PC-9 (cell line): ENCODE measurements around the gene ADH5. TPM values are rescaled to one million over a fixed set of nuclear protein-coding genes. Genes with fewer than 3 reads are reported as not detected.
"Not testable (repeated sequence)": the region's sequence is repeated elsewhere in the genome, so short reads cannot be mapped to it uniquely, and the experiment has no call there.

Experiments used
- BruUV-seq: library from RNA; stranded (reverse); fragments of 400-500 nt; replicated peaks from 2 replicates; lab custom pipeline; 2021; lab: Mats Ljungman, UMichigan
- CTCF ChIA-PET: fragments of 300-600 bp; sonication (Branson Sonifier 250); formaldehyde crosslinking; loops from one replicate; lab custom pipeline; 2022; ENCODE audit warnings: antibody characterized with exemption; lab: Charles Lee
- POLR2A ChIA-PET: fragments of 300-600 bp; sonication (Branson Sonifier 250); formaldehyde crosslinking; loops from one replicate; lab custom pipeline; 2022; ENCODE audit warnings: antibody characterized with exemption; ENCODE audit not compliant: unreplicated experiment; lab: Charles Lee
- DNase-seq, 2 experiments: peaks; one replicate each; pipeline versions ENCODE4 v3.0.0 to v3.0.0-alpha.2; 2015 to 2022; ENCODE audit warnings: mixed read lengths in 1 of 2
- H2AFZ ChIP-seq: fragments of 200-600 bp; sonication (generic); 2 replicates; pipeline ENCODE4 v1.8.1; 2017; ENCODE audit warnings: antibody characterized with exemption
- H3F3A ChIP-seq: fragments of 200-600 bp; sonication (generic); 2 replicates; pipeline ENCODE4 v1.8.1; 2017; ENCODE audit warnings: antibody characterized with exemption, mild to moderate bottlenecking, low read depth; ENCODE audit not compliant: insufficient read depth
- H3K27ac ChIP-seq: fragments of 200-600 bp; sonication (generic); 2 replicates; pipeline ENCODE4 v1.6.1; 2016; ENCODE audit warnings: mixed run types
- H3K27me3 ChIP-seq: fragments of 200-600 bp; sonication (generic); 2 replicates; pipeline ENCODE4 v1.6.1; 2016; ENCODE audit warnings: low read depth, mixed run types; ENCODE audit not compliant: insufficient read depth
- H3K36me3 ChIP-seq: fragments of 200-600 bp; sonication (generic); 2 replicates; pipeline ENCODE4 v1.6.1; 2016; ENCODE audit warnings: low read depth, mixed run types
- H3K4me1 ChIP-seq: fragments of 200-600 bp; sonication (generic); replicated peaks from 2 replicates; pipeline ENCODE4 v1.6.1; 2016; ENCODE audit warnings: mixed run types; ENCODE audit not compliant: insufficient read depth
- H3K4me2 ChIP-seq: fragments of 200-600 bp; sonication (generic); 2 replicates; pipeline ENCODE4 v1.6.1; 2017; ENCODE audit warnings: mixed run types
- H3K4me3 ChIP-seq: fragments of 200-600 bp; sonication (generic); 2 replicates; pipeline ENCODE4 v1.6.1; 2016; ENCODE audit warnings: mixed run types
- H3K79me2 ChIP-seq: fragments of 200-600 bp; sonication (generic); 2 replicates; pipeline ENCODE4 v1.6.1; 2017; ENCODE audit warnings: low read depth, mixed run types
- H3K9me2 ChIP-seq: fragments of 200-600 bp; sonication (generic); 2 replicates; pipeline ENCODE4 v1.8.1; 2017; ENCODE audit warnings: mild to moderate bottlenecking; ENCODE audit not compliant: insufficient read depth
- H3K9me3 ChIP-seq: fragments of 200-600 bp; sonication (generic); 2 replicates; pipeline ENCODE4 v1.8.1; 2016; ENCODE audit warnings: low read depth; ENCODE audit not compliant: insufficient read depth
- H4K20me1 ChIP-seq: fragments of 200-600 bp; sonication (generic); 2 replicates; pipeline ENCODE4 v1.8.1; 2017; ENCODE audit not compliant: insufficient read depth
- CTCF ChIP-seq: fragments of 200-600 bp; sonication (generic); conservative IDR thresholded peaks from 2 replicates; pipeline ENCODE4 v1.6.1; 2017; ENCODE audit warnings: mixed run types, antibody characterized with exemption, mild to moderate bottlenecking, moderate library complexity
- EZH2 ChIP-seq: fragments of 200-600 bp; sonication (generic); IDR thresholded peaks from 2 replicates; pipeline ENCODE4 v1.8.0; 2017; ENCODE audit warnings: antibody characterized with exemption, low read depth
- intact Hi-C: fragments of 100-400 bp; cut with micrococcal nuclease; formaldehyde crosslinking; loops from one replicate; pipeline ENCODE4 v1.10.0; 2022; ENCODE audit not compliant: unreplicated experiment
- total RNA-seq: library from RNA; stranded (reverse); gene quantifications from 2 replicates; pipeline ENCODE4 v1.2.3, GENCODE V29; 2021

The ADH5 gene
- total RNA-seq, 1 experiment from 2014 or later = 94.7 TPM

DNA sequence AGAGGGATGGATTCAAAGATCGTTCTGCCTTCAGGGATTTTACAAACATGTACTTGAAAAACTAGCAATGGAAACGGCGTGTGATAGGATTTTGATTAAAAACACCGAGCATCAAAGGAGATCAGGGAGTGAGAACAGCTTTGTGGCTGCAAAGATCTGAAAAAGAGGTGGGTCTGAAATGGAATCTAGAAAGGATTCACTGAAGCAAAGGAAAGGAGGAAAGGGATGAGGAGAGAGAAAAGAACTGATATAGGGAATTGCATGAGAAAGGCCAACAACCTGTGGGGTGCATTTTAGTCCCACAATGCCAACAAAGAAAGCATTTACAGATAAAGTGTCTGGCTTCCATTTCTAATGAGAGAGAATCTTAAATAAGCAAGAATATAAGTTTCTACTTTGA lies 32.4 kb upstream of the ADH5 start:
- POLR2A ChIA-PET = no interaction called here

GRCh38 chr4:99120501-99120900 lies 31.9 kb upstream of the ADH5 start:
- ChIA-PET POLR2A (no interaction called here), CTCF (no interaction called here)
- TF ChIP-seq EZH2 (no peak), CTCF (no peak)
- no TSS peak for BruUV-seq
- Histone ChIP-seq H3K79me2 (no peaks in the 10 kb centered on the region), H4K20me1 (no peaks in the 10 kb centered on the region), H3K4me1 (no peaks in the 10 kb centered on the region), H3K9me3 (no peaks in the 10 kb centered on the region), H3K36me3 (no peaks in the 10 kb centered on the region), H3K4me2 (no peak overlapping the region), H3K9me2 (no peaks in the 10 kb centered on the region), H3K27me3 (no peaks in the 10 kb centered on the region), H3F3A (no peaks in the 10 kb centered on the region), H3K27ac (no peak overlapping the region), H3K4me3 (no peak overlapping the region), H2AFZ (no peak overlapping the region)
- no peak for DNase-seq
- intact Hi-C loops = no loop called here

More for the DNA sequence above, 32.4 kb upstream of the ADH5 start:
- no peak overlapping the region for H3K4me2 ChIP-seq
- H2AFZ ChIP-seq = no peak overlapping the region
- H3K27me3 ChIP-seq = no peaks in the 10 kb centered on the region
- H3K36me3 ChIP-seq = no peaks in the 10 kb centered on the region
- no peak for DNase-seq
- H3K4me3 ChIP-seq = no peak overlapping the region
- TF ChIP-seq EZH2 (no peak), CTCF (no peak)
- H3F3A ChIP-seq = no peaks in the 10 kb centered on the region
- H3K27ac ChIP-seq = no peak overlapping the region
- H3K9me2 ChIP-seq = no peaks in the 10 kb centered on the region; the same call in 1 of the 2 replicates
- H3K4me1 ChIP-seq = no peaks in the 10 kb centered on the region
- BruUV-seq = no TSS peak
- no peaks in the 10 kb centered on the region for H4K20me1 ChIP-seq
- CTCF ChIA-PET = no interaction called here
- intact Hi-C loops = no loop called here
- H3K9me3 ChIP-seq = no peaks in the 10 kb centered on the region
- H3K79me2 ChIP-seq = no peaks in the 10 kb centered on the region

GRCh38 chr4:99117876-99118693 lies 29.5 kb upstream of the ADH5 start:
- Histone ChIP-seq H3K79me2 (no peaks in the 10 kb centered on the region), H3K27me3 (no peaks in the 10 kb centered on the region), H3K4me3 (no peak overlapping the region), H3K9me2 (no peaks in the 10 kb centered on the region), H2AFZ (peak overlapping the region; percentile 63; the same call in 1 of the 2 replicates), H3K36me3 (no peaks in the 10 kb centered on the region), H3K4me1 (no peaks in the 10 kb centered on the region), H3K9me3 (no peaks in the 10 kb centered on the region), H3F3A (no peaks in the 10 kb centered on the region), H4K20me1 (no peaks in the 10 kb centered on the region), H3K4me2 (peak overlapping the region; percentile 39; the same call in 1 of the 2 replicates), H3K27ac (no peak overlapping the region)
- ChIA-PET CTCF (interaction anchor here (0.6 to 0.7 kb wide), 4 partner anchors 129 to 342 kb away, joined by 3 to 7 read pairs (median 5); no protein-coding TSS in a partner anchor), POLR2A (no interaction called here)
- DNase-seq = no peak
- no TSS peak for BruUV-seq
- TF ChIP-seq EZH2 (no peak), CTCF (peak; percentile 68)
- intact Hi-C loops = loop anchor here (1.0 to 2.0 kb wide), 2 partner anchors 287 to 345 kb away; no protein-coding TSS in a partner anchor

GRCh38 chr4:99117122-99117841 lies 28.7 kb upstream of the ADH5 start:
- POLR2A ChIA-PET, H3F3A ChIP-seq, H3K4me2 ChIP-seq, H3K4me1 ChIP-seq, H3K79me2 ChIP-seq, H3K9me2 ChIP-seq, intact Hi-C loops, DNase-seq, H3K4me3 ChIP-seq, H4K20me1 ChIP-seq, H3K36me3 ChIP-seq, H3K27me3 ChIP-seq, BruUV-seq, H3K9me3 ChIP-seq, H3K27ac ChIP-seq: not testable (repeated sequence)
- peak overlapping the region; percentile 63; the same call in 1 of the 2 replicates for H2AFZ ChIP-seq
- CTCF ChIA-PET = interaction anchor here (0.6 to 0.7 kb wide), 5 partner anchors 128 to 691 kb away, joined by 3 to 7 read pairs (median 4); no protein-coding TSS in a partner anchor

GRCh38 chr4:99109286-99109685 lies 20.7 kb upstream of the ADH5 start:
- intact Hi-C loops, H3K79me2 ChIP-seq, H3K36me3 ChIP-seq, H3K27me3 ChIP-seq, POLR2A ChIA-PET, CTCF ChIA-PET, H3K4me3 ChIP-seq, H3F3A ChIP-seq, H3K4me2 ChIP-seq, H3K9me2 ChIP-seq, H3K4me1 ChIP-seq, H2AFZ ChIP-seq, DNase-seq, BruUV-seq, H3K9me3 ChIP-seq, H3K27ac ChIP-seq, H4K20me1 ChIP-seq: not testable (repeated sequence)
